Right renal cortex interstitium (tissue), 3 donors: Measurements from ENCODE around the gene PRSS1. TPM values are rescaled to one million over a fixed set of nuclear protein-coding genes. Genes with fewer than 3 reads are reported as not detected.
A peak's percentile ranks its signal among the peaks of the same experiment; 100 is the strongest.
"Not testable (repeated sequence)": the region's sequence is repeated elsewhere in the genome, so short reads cannot be mapped to it uniquely, and the experiment has no call there.

ENCODE experiments used
- DNase-seq, 3 donors: peaks; one replicate each; pipeline ENCODE4 v3.0.0-alpha.2; 2013; ENCODE audit warnings: low read depth in 3 of 3, low spot score in 2 of 3
- polyA plus RNA-seq, 3 donors: library from polyadenylated mRNA; unstranded; fragments of 120-200 nt; gene quantifications; one replicate each; pipeline ENCODE4 v1.2.1, GENCODE V29; 2013; ENCODE audit not compliant: insufficient read length in 3 of 3

PRSS1 gene
- polyA plus RNA-seq, 3 donors = 0.12 TPM; not detected in 2

DNA sequence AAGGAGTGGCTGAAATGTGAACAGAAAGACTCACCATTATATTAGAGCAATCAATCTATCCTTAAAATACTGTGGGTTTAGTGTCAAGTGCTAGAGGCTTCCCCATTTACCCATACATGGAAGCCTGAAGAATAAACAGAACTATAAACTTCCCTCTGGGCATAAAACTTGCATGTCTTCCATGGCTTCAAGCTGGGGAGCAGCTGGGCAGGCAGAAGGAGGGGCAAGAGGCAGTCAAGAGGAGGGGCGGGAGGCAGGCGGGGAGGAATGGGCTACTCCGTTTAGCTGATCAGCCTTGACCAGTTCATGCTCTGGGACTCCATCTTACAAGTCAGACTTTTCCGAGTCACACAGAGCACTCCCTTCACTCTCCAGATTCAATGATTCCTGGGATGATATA is 3.5 kb upstream of the PRSS1 start:
- no peak for DNase-seq

DNA sequence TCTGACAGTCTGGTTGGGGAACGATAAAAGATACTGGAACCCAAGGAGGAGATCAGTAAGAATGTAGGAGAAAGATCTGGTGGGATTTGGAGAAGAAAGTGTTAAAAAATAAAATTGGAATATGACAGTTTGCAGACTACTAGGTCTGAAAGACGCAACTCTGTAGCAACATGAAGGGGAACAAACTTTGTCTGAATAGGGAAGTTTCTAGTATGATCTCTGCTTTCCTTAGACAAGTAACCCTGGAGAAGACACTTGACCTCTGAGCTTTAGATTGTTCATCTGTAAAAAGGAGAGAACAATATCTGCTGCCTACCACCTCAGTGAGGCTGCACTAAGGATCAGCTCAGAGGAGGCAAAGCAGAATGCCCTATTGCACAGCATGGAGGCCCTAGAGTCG is 3.0 kb upstream of the PRSS1 start:
- DNase-seq = no peak

DNA sequence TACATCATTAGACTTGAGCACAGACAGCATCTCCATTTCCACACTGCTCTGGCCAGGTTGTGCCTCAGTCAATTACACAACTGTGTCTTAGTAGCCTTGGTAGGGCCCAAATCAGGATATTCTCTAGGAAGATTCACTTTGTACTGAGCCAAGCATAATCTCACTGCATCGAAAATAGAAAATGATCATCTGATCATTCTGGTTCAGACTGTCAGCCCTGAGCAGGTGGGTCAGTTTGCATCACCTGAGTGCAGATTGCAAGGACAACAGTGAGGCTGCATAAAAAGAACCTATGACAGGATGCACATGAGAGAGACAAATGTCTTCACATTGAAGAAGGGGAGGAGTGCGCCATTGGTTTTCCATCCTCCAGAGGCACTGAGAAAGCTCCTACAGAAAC is 862 bp upstream of the PRSS1 start:
- DNase-seq = not testable (repeated sequence)

DNA sequence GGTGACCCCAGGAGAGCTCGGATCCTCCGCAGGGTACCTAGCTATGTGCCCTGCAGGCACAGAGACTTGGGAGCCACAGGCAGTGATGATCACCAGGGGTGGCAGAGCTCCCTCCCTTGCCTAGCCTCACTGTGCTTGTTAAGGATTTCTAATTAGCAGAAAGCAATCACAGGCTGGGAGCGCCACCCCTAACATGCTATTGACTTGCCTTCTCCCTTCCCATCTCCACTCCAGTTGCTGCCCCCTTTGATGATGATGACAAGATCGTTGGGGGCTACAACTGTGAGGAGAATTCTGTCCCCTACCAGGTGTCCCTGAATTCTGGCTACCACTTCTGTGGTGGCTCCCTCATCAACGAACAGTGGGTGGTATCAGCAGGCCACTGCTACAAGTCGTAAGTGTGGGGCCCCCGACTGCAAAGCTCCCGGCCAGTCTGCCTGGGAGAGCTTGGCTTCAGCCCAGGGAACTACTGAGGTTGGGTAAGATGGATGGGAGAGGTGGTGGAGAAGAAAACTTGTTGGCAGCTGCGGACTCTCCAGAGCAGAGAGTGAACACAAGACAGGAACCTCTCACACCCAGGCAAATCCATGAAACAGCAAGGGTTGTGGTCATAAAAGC is 1.2 kb downstream of the PRSS1 start:
- DNase-seq = no peak

DNA sequence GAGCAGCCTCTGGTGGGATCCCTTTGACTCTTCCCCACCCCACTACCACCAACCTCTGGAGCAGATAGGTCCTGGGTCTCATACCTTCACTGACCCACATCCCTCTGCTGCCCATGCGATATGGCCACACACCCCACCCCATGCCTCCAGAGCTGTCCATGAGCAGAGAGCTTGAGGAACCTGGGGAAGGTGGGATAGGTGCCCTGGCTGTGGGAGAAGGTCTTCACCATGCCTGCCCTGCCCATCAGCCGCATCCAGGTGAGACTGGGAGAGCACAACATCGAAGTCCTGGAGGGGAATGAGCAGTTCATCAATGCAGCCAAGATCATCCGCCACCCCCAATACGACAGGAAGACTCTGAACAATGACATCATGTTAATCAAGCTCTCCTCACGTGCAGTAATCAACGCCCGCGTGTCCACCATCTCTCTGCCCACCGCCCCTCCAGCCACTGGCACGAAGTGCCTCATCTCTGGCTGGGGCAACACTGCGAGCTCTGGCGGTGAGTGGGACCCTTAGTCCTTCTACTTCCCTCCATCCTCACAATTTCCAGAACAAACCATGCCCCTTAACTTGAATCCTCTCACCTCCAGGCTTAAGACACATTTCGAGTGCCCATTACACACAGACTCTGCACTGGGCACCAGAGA is 2.4 kb downstream of the PRSS1 start:
- not testable (repeated sequence) for DNase-seq

DNA sequence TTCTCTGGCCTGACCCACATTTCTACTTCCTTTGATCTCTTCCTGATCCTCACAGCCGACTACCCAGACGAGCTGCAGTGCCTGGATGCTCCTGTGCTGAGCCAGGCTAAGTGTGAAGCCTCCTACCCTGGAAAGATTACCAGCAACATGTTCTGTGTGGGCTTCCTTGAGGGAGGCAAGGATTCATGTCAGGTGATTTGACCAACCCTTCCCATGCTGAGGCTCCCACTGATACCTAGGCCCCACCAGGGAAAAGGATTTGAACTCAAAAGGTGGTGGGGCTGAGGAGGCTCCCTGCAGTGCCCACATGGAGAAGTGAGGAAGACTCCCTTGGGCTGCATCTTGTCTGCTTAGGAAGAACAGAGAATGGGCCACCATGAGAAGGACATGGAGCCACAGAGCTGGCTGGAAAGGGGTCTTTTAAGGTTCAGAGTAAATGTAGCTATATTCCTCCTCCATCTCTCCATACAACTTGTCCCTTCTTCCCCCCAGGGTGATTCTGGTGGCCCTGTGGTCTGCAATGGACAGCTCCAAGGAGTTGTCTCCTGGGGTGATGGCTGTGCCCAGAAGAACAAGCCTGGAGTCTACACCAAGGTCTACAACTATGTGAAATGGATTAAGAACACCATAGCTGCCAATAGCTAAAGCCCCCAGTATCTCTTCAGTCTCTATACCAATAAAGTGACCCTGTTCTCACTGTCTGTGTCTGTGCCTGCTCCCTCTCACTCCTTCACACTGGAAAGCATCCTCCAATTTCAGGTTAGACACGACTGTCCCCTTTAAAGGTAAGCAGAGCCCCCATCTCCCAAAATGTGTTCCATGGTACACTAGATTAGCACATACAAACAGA is 3.3 kb downstream of the PRSS1 start:
- DNase-seq = no peak

DNA sequence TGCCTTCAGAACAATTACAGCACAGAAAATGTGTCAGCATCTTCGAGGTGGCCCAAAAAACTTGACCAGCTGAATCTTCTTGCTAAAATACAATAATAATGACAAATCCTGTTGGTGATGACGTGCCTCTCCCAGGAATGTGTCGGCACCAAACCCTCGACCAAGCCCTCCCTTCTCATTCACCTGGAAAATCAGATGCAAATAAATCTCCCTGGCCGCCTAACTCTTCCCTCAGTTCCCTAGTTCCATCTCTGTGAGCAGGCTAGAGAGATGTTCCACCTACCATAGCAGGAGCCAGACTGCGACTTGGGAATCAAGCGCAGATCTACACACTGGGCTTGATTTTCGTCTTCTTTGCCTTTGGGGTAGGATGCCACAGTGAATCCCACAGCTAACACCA is 4.1 kb downstream of the PRSS1 start:
- no peak for DNase-seq

DNA sequence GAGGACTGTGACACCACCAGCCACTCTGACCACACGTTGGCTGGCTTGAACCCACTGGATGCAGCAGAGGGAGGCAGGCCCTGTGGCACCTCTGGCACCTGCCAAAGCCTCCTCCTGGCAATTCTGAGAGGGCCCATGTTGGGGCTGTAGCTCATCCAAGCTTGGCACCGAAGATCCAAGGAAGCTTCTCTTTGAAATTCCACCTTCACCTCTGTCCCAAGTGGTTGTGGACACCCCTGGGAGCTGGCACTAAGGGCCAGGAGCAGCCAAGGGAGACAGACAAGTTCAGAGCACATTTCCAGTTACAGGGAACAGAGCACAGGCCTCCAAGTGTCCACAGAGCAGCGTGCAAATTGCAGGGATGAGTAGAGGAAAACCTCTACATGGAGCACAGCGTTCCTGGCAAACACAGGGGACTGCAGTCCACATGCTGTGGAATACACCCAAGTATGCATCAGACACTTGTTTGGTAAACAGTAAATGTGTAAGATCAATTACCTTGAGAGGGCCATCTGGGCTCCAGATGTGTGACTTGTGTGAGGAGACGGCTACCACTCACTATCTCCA is 4.7 kb downstream of the PRSS1 start:
- DNase-seq = not testable (repeated sequence)

DNA sequence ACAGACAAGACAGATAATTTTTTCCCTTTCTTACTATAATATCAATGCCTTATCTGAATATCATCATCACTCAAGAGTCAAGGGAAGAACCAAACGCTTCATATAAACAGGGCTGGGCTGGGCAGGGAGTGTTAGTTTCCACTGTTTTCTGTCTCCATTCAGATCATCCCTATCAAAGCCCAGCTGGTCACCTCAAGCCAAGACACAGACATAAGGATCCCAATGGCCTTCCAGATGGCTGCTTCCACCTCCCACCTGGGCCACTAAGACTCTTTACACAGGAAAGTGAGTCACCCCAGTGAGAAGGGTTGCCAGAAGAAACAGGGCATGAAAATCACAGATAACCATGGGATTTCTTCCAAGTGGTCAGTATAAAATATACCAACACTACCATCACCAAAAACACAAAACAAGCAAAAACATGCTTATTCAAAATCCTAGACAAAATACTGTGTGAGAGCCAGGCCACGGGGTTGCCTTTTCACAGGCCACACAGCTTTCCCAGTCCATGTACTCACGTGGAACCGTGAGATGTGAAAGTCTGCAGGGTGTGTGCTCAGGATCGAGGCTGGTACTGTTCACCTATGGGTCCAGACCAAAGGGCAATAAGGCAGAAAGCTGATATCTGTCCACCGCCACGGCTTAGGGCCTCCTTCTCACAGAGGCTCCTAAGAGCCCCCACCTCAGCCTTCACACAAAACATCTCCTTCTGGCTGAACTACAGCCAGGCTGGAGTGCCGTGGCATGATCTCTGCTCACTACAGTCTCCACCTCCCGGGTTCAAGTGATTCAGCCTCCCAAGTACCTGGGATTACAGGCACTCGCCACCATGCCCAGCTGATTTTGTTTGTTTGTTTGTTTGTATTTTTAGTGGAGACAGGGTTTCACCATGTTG is 5.7 kb downstream of the PRSS1 start:
- no peak for DNase-seq

DNA sequence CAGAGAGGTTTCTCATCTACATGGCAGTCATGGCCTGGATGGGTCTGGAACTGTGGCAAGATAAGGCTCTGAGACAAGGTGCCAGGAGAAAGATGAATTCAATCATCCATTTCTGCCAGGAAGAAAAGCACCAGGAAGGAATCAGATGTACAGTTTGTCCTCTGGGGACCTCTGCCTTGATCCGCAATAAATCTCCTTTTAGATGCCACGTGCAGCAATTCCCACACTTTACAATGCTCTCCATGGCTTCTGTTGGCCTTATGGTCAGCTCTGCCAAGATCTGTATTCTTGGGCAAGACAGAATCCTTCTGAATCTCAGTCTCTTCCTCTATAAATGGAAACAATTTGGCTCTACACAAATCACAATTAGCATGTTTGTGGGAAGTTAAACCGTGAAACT is 9.0 kb downstream of the PRSS1 start:
- not testable (repeated sequence) for DNase-seq

DNA sequence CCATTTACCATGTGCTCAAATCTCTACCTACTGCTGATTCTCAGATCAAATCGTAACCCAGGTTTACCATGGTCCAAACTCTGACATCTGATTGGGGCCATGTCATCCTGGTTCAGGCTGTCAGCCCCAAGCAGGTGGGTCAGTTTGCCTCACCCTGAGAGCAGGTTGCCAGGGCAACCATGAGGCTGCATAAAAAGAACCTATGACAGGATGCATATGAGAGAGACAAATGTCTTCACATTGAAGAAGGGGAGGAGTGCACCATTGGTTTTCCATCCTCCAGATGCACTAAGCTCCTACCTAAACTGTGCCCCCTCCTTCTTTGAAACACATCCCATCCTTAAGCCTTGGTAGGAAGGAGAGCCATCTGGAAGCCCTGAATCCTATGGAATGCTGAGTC is 10.2 kb downstream of the PRSS1 start:
- no peak for DNase-seq

DNA sequence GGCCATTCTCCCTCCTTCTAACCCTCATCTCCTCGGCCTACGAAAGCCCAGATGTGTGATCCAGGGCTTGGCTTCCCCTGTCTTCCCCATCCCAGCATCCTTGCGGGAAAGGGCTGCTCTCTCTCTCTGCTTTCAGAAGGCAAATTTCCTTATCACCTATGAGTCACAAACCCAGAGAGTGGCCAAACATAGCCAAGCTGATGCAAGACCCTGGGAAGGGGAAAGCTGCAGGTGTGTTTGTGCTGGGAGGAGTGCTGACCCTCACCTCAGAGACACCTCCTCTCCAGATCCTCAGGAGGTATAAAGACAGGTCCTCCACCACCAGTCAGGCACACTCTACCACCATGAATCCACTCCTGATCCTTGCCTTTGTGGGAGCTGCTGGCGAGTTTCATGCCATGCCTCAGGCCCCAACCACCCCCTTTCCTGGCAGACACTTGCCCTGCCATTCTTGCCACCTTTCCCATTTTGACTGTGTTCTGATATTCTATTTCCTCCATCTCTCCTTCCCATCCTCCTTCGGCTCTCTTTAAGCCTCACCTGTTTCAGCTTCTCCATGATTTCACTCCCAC is 10.9 kb downstream of the PRSS1 start:
- DNase-seq = no peak

DNA sequence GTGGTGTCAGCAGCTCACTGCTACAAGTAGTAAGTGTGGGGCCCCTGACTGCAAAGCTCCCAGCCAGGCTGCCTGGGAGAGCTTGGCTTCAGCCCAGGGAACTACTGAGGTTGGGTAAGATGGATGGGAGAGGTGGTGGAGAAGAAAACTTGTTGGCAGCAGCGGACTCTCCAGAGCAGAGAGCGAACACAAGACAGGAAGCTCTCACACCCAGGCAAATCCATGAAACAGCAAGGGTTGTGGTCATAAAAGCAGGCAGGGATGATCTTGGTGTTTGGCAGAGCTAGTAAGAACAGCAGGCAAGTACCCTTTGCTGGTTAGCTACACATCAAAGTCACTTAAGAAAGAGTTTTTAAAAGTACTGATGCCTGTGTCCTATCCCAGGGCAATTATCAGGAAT is 12.3 kb downstream of the PRSS1 start:
- not testable (repeated sequence) for DNase-seq

DNA sequence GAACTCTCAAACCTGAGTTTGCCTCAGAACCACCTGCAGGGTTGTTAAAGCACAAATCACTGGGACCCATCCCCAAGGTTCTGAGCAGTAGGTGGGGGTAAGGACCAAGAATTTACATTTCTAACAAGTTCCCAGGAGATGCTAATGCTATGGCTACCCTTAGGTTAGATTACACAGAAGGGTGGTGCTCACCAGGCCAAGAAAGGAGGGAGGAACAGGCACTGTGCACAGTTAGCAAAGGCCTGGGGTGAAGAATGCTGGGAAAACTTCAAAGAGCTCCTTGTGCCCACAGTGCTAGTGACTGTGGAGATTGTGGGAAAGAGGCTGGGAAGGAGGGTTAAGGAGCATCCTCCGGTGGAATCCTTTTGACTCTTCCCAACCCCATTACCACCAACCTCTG is 12.8 kb downstream of the PRSS1 start:
- DNase-seq = no peak

DNA sequence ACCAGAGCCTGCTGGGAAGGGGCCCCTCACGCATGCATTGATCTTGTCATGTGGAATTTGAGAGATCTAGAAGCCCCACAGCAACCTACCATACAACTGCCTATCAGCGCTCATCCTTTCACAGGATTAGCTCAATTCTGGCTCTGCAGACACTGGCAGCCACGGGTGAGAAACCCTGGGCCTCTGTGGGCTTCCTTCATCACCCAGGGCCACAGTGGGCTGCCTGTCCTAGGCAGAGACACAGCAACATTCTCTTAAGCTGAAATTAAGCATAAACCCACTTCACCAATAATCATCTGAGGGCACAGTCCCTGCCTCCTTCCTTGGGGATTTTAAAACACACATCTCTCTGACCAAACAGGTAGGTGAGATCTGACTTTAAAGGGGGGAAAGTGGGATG is 18.2 kb downstream of the PRSS1 start:
- DNase-seq = no peak

DNA sequence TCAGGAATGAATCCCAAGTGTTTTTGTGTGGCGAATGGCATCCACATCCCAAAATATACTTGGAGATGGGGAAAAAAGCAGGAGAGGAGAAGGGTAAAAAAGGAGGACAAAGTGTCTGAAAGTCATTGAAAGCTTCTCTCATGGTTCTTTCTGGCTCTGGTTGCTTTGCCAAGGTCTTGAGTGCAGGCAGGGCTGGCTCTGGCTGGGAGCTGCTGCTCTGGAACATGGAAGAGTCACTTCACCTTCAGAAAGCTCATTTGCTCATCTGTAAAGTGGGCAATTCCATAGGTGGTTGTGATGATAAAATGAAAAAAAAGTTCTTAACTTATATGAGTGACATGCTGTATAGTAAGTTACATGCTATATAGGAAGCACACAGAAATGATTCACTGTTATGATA is 18.6 kb downstream of the PRSS1 start:
- DNase-seq = no peak

DNA sequence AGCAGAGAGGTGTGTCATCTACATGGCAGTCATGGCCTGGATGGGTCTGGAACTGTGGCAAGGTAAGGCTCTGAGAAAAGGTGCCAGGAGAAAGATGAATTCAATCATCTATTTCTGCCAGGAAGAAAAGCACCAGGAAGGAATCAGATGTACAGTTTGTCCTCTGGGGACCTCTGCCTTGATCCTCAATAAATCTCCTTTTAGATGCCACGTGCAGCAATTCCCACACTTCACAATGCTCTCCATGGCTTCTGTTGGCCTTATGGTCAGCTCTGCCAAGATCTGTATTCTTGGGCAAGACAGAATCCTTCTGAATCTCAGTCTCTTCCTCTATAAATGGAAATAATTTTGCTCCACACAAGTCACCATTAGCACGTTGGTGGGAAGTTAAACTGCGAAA is 19.6 kb downstream of the PRSS1 start:
- DNase-seq = not testable (repeated sequence)

DNA sequence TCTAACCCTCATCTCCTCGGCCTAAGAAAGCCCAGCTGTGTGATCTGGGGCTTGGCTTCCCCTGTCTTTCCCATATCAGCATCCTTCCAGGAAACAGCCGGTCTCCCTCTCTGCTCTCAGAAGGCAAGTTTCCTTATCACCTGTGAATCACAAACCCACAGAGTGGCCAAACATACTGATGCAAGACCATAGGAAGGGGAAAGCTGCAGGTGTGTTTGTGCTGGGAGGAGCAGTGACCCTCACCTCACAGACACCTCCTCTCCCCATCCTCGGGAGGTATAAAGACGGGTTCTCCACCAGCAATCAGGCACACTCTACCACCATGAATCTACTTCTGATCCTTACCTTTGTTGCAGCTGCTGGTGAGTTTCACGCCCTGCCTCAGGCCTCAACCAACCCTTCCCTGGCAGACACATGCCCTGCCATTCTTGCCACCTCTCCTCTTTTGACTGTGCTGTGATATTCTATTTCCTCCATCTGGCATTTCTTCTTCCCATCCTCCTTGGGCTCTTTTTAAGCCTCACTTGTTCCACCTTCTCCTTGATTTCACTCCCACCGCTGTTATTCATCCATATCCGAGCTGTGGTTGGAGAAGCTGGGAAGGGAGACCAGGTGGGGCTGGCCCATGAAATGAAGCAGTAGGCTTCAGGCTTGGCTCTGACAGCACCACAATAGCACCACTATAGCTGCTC is 21.5 kb downstream of the PRSS1 start, which contains the start of gene PRSS2:
Gene PRSS2 (plus strand): TSS at position 310 of the 692 bp plus-strand sequence. CDS start 13 bp downstream, at position 323.
- no peak for DNase-seq

DNA sequence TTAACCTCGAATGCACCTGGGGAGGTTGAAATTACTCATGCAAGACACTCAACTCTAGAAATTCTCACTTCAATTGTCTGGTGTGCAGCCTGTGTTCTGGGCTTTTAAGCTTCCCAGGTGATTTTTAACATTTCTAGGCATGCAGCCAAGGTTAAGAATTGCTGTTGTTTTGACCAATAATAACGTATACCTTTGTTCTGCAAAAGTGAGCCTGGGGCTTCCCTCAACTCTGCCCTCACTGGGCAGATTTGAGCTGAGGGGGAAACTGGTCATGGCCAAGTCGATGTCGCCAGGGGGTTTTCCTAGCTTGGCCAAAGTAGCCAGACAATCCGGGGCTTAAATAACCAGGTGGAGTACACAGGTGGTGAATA is 22.1 kb downstream of the PRSS1 start:
- peak in 2 of 3 donors; percentile 9 to 18 for DNase-seq
